Hippocampal formation (tissue), 2 donors: ENCODE results near the gene NPTX2.

Experiments
- DNase-seq, 2 donors: peaks; one replicate each; lab custom pipeline; 2025; lab: John Stamatoyannopoulos, UW

Gene NPTX2

DNA sequence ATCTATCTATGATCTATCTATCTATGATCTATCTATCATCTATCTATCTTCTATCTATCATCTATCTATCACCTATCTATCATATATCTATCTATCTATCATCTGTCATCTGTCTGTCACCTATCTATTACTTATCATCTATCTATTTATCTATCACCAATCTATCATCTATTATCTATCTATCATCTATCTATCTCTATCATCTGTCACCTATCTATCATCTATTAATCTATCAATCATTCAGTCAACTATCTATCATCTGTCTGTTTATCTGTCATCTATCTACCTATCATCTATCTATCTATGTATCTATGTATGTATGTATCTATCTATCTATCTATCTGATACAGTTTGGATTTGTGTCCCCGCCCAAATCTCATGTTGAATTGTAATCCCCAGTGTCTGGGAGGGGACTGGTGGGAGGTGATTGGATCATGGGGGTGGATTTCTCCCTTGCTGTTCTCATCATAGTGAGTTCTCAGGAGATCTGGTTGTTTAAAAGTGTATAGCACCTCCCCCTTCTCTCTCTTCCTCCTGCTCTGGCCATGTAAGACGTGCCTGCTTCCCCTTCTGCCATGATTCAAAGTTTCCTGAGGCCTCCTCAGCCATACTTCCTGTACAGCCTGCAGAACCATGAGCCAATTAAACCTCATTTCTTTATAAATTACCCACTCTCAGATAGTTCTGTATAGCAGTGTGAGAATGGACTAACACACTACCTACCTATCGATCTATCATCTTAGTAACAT lies 37.6 kb downstream of the NPTX2 start:
- DNase-seq, result no peak

DNA sequence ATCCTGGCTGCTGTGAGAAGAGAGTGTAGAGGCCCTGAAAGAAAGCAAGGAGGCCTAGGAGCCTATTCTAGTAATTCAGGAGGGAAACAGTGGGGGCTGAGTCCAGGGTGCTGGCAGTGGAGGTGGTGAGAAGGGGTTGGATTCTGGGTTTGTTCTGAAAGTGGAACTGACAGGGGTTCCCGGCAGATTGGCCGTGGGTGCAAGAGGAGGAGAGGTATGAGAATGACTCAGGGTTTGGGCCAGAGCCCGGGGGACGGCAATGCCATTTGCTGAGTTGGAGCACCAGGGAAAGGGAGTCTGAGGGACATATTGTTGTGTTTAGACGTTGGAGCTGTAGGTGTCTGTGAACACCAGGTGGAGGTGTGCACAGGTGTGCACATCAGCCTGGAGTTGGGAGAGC lies 38.5 kb downstream of the NPTX2 start:
- DNase-seq, result peak in 1 of 2 donors; percentile 22

DNA sequence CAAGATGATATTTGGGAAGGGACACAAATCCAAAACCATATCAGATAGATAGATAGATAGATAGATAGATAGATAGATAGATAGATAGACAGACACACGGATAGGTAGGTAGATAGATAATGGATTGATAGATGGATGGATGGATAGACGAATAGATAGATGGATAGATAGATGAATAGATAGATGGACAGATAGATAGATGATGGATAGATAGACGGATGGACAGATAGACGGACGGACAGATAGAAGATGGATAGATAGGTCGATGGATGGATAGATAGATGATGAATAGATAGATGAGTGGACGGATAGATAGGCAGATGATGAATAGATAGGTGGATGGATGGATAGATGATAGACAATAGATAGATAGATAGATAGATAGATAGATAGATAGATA lies 39.8 kb downstream of the NPTX2 start:
- DNase-seq, result no peak

DNA sequence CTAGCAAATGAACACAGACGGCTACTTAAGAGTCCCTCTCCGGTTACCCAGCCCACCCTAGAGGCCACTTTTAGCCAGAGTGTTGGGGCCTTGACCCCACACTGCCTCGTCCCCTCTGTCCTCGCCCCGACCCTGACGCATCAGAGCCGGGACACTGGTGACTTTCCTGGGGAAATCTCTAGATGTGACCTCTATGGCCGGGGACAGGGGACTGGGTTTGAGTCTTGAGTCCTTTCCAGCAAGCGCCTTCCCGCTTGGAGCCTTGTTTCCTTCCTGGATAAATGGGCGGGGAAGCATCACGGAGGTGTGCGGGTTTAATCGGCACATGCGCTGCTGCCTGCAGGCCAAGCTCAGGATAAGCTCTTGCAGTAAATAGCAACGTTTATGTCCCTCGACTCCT lies 40.7 kb downstream of the NPTX2 start:
- no peak for DNase-seq

DNA sequence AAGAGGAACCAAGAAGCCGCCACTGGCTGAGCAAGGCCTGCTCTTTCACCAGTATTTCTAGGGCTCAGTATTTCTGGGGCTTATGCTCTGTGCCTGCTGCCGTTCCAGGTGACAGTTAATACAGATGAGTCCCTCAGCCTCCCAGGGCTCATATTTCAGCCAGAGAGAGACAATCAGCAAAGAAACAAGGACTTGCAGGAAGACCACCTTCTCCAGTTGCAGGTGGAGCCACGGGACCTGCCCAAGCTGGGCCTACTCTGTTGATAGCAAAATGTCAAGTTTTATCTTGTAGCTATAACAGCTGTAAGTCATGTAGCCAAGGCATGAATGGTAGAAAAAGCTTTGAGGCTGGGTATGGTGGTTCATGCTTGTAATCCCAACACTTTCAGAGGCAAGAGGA lies 42.7 kb downstream of the NPTX2 start:
- DNase-seq, result no peak

DNA sequence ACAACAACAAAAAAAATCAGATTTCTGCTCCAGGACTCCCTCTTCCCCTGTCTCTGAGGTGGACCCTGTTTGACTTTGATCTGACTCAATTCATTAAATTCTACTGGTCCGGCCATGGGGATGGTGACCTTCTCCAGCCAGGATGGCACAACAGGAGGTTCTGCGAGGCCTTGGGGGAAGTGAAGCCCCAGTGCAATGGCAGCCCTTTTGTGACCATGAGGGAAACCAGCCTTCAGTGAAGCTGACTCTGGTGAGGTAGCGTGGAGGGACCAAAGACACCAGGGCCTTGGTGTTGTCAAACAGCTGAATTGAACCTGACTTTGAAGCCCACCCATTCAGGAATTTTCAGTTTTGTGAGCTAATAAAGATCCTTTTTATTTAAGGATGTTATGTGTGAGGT lies 44.5 kb downstream of the NPTX2 start:
- DNase-seq, result no peak

DNA sequence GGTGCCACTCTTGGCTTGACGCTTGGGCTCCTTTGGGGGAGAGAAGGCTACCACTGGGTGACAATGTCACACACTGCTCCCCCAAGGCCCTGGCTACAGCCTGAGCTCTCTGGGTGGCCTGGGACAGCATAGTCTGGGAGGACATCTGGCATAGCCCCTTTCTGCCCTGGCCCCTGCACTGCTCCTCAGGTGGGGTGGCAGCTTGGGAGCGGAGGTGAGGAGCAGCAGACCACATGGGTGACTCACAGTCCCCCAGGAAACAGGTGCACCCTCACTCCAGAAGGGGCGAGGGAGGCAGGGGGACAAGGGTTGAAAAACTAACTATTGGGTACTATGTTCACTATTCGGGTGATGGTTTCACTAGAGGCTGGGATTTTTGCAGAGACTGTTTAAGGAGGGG lies 45.2 kb downstream of the NPTX2 start:
- DNase-seq, result no peak

DNA sequence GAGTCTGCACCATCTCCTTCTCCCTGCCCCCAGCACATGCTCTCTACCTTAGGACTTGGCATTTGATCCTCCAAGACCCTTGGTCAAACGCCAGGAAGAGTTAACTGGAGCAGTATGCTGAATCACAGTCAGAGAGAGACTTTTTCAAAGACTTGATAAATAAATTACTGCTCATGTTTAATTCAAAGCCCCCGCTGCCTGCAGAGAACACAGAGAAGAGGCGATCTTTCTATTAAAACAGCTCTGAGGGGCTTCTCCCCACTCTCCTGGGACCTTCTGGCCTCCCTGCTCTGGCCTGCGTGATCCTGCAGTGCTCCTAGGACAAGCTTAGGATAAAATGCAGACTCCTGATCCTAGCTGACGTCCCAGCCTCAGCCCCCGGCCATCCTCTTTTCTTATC lies 47.8 kb downstream of the NPTX2 start:
- DNase-seq, result no peak

DNA sequence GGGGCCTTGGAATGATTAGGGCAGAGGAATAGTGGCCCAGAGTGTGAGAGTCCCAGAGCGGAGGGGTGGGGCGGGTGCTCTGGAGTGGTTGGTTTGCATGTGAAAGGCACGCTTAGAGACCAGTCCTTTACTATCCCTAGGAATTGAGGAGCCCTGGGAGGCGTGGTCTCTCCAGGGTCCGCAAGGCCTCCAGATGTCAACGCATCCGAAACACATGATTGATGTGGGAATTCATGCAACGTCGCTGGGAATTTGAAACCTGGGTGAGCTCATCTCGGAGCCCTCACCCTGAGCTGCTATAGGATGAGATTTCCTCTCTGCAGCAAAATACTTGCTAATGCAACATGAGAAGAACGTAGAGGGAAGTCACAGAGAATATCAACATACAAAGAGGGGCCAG lies 51.2 kb downstream of the NPTX2 start:
- no peak for DNase-seq

DNA sequence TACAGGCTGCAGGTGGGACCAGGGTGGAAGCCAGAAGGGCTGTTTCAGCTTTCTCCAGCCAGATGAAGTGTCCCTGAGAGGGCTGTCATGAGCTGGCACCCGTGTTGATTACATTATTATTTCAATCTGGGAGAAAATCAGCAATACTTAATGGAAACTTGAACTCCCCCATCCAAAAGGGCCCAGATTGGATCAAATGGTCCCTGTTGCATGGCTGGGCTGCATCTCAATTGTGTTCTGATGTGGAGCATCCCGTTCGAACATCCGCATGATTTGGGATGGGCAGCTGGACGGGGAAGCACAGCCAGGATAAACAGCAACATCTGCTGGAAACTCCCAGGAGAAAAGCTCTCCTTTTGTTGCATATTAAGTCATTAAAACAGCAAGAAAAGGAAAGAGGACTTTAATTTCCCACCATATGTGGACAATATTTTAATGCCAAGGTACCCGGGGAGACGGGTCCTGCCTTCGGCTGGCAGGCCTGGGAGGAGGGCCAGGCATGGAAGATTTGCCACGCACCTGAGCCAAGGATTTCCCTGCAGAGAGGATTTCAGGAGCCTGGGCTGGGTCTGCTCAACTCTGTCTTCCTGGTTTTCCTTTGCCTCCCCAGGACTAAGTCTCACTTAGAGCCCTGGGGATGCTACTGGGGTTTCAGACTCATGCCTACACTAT lies 52.4 kb downstream of the NPTX2 start:
- DNase-seq, result no peak

DNA sequence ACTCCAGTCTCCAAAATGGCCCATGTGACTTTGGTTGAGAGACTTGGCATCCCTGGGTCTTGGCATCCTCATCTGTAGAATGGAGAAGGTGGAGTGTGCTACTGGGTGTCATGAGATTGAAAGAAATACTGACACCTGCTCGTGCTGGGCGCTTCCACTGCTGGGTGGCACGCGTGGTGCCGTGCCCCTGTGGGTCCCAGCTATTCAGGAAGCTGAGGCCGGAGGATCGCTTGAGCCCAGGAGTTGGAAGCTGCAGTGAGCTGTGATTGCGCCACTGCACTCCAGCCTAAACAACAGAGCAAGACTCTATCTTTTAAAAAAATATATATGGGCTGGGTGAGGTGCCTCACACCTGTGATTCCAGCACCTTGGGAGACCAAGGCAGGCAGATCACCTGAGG lies 53.1 kb downstream of the NPTX2 start:
- DNase-seq, result no peak

DNA sequence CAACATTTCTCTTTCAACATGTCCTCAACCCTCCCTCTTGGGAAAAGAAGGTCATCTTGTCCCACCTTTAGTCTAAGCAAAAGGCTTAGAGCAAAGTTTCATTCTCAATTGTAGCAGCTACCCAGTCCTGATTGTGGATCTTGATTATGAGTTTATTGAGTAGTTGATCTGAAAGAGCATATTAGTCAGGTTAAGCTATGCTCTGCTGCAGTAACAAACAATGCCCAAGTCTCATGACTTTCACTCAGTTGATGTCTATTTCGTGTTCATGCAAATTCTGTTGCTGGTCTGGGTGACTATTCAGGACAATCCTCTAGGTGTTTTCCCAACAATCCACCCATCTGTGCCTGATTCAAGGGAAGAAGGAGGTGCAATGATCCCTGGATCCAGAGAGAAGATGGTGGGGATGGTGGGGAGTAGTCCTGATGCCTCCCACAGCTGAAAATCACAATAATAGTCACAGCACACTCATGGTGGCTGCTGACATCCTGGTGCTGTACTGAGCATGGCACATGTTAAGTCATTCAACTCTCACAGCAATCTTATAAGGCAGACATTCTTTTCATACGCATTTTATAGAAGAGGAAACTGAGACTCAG lies 54.7 kb downstream of the NPTX2 start:
- DNase-seq, result no peak

DNA sequence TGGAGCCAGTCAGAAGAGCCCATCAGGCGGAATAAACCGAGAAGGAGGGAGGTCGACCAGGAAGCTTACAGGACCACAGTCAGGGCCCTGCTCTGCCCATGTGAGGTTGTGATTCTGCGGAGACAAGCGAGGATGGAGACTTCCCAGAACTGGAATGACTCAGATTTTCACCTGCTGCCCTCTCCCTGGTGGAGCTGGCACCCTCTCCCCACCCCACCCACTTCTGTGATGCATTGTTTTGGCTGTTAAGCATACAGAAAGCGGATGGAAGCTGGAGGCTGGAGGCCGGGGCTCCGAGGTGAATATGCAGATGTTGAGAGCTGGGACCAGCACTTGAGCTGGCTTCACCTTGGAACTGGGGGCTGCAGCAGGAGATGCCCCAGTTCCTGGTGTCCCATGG lies 57.4 kb downstream of the NPTX2 start:
- DNase-seq, result no peak

DNA sequence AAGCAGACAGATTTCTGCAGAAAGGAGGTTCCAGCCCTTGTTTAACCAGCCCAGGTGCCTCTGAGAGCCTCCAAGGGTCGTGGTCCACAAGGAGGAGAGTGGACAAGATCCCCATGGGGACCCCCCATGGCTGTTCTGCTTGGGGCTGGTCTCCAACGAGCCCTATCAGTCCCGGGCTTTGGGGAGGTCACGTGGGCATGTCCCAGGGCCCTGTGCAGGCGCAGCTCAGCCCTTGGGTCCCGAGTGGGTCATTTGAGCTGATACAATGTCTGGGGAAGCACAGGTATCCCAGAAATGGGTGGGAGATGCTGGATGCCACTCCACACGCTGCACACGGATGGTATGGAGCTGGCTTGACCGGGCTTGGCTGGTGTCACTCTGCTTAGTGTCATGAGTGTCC lies 57.8 kb downstream of the NPTX2 start:
- no peak for DNase-seq

DNA sequence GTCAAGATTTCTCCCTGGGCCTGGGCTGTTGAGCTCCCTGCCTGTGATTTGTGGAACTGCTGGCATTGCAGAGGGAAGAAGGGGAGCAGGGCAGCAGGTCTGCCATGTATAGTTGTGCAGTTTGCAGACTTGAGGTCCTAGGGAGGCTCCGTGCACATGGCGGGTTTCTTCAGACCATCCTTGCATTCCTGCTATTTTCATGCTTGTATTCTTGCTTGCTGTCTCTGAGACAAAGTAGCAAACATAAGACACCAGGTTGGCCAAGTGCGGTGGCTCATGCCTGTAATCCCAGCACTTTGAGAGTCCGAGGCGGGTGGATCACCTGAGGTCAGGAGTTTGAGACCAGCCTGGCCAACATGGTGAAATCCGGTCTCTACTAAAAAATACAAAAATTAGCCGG lies 61.1 kb downstream of the NPTX2 start:
- no peak for DNase-seq
